IPS-20b (cell line): ENCODE results near the gene NPLOC4.
"Not testable (repeated sequence)": the region's sequence is repeated elsewhere in the genome, so short reads cannot be mapped to it uniquely, and the experiment has no call there.

Experiments used
- H3K27ac ChIP-seq: one replicate; pipeline ENCODE4 v1.5.1; 2013; ENCODE audit warnings: low read length
- H3K27me3 ChIP-seq: 2 replicates; pipeline ENCODE4 v1.6.1; 2013; ENCODE audit warnings: mild to moderate bottlenecking, low read length, inconsistent platforms; ENCODE audit not compliant: insufficient read depth
- H3K36me3 ChIP-seq: 2 replicates; pipeline ENCODE4 v1.6.1; 2013; ENCODE audit warnings: low read depth, mild to moderate bottlenecking, inconsistent platforms, low read length, moderate library complexity; ENCODE audit not compliant: insufficient read depth
- H3K4me1 ChIP-seq: 2 replicates; pipeline ENCODE4 v1.6.1; 2013; ENCODE audit warnings: mild to moderate bottlenecking, control low read depth, inconsistent platforms, low read length, moderate library complexity; ENCODE audit not compliant: insufficient read depth
- H3K4me3 ChIP-seq: 2 replicates; pipeline ENCODE4 v1.5.1; 2013; ENCODE audit warnings: mild to moderate bottlenecking, low read length, inconsistent platforms
- H3K9ac ChIP-seq: 2 replicates; pipeline ENCODE4 v1.6.1; 2013; ENCODE audit warnings: low read depth, mild to moderate bottlenecking, inconsistent platforms, low read length, moderate library complexity
- H3K9me3 ChIP-seq: 2 replicates; pipeline ENCODE4 v1.6.1; 2013; ENCODE audit warnings: mild to moderate bottlenecking, low read depth, low read length, inconsistent platforms; ENCODE audit not compliant: insufficient read depth

Gene NPLOC4

DNA sequence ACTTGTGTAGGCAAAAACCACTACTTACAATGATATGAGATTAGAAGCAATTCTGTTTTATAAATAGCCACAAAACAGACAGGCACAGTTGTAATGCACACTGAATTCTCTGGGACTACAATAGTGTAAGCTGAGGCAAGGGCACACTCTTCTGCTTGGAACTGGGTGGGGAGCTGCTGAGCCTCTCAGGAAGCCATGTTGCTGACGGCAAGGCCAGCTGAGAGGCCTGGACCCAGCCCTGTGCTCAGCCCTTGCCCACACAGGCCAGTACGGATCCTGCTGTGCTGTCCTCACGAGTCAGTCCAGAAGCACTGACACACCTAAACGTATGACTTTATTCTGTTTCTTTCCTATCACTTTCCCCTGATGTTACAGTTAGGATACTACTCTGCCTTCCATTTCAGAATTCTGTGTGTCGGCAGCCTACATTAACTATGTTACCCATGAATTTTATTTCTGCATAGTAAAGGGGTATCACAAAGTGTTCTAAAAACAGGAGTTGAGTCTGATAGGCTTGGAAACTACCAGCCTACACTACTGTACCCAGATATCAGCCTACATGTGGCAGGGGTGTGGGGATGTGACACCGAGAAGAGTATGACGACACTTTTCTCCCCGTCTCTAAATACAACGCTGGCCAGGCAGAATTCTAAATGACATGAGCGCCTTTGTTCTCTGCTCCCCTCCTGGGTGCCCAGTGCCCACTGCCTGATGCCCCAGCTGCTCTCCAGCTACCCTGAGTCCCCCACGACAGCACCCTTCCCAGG, 43.6 kb downstream of the NPLOC4 start:
- Histone ChIP-seq H3K4me1 (no peaks in the 10 kb centered on the region), H3K27ac (no peak overlapping the region), H3K36me3 (peaks cover 84% of the 10 kb centered on the region), H3K9me3 (no peaks in the 10 kb centered on the region), H3K9ac (no peak overlapping the region), H3K27me3 (no peaks in the 10 kb centered on the region), H3K4me3 (no peak overlapping the region)

DNA sequence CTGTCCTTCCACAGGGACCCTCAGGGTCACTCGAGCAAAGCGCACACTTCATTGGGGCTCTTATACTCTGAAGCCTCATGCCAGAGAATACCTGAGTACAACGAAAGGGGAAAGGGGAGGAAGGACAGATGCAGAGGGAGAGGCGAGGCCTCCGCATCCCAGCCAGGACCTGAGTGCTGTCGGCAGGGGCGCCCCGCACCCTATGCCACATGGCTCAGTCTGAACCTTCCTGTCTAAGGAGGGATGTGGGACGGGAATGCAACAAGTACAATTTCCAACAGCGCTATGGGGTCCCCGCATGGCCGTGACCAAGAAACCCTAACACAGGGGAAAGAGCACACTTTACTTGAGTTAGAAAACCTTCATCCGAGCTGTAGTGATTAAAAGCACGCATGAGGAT, 44.9 kb downstream of the NPLOC4 start:
- peaks cover 82% of the 10 kb centered on the region for H3K36me3 ChIP-seq
- no peak overlapping the region for H3K27ac ChIP-seq

DNA sequence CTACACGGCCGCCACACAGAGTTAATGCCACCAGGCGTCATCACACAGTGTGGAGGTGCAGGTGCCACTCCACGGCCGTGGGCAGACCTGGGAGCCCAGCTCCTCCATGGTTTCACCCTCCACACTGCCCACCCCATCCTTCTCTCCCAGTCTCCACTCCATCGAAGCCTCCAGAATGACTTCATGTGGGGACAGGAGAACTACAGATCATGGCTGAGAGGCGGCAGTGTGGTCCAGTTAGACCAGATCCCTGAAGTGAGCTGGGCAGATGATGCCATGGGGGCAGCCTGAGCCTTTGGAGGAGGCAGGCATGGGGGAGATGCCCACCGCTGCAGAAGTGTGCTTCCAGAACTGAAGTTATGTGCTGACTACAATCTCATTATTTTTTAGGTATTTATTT, 46.8 kb downstream of the NPLOC4 start:
- Histone ChIP-seq H3K36me3 (peaks cover 85% of the 10 kb centered on the region), H3K9me3 (no peaks in the 10 kb centered on the region)

More for the DNA sequence above, 44.9 kb downstream of the NPLOC4 start:
- H3K27me3 ChIP-seq: no peaks in the 10 kb centered on the region
- H3K4me1 ChIP-seq: no peaks in the 10 kb centered on the region
- H3K9ac ChIP-seq: no peak overlapping the region
- no peak overlapping the region for H3K4me3 ChIP-seq
- H3K9me3 ChIP-seq: no peaks in the 10 kb centered on the region

GRCh38 chr17:81589612-81590011, 47.3 kb downstream of the NPLOC4 start:
- Histone ChIP-seq H3K27me3 (no peaks in the 10 kb centered on the region), H3K4me1 (no peaks in the 10 kb centered on the region), H3K9me3 (no peaks in the 10 kb centered on the region), H3K36me3 (peaks cover 85% of the 10 kb centered on the region), H3K27ac (no peak overlapping the region), H3K4me3 (no peak overlapping the region), H3K9ac (no peak overlapping the region)

More for the DNA sequence above, 46.8 kb downstream of the NPLOC4 start:
- no peak overlapping the region for H3K27ac ChIP-seq
- H3K4me1 ChIP-seq: no peaks in the 10 kb centered on the region
- no peak overlapping the region for H3K4me3 ChIP-seq
- no peak overlapping the region for H3K9ac ChIP-seq
- H3K27me3 ChIP-seq: no peaks in the 10 kb centered on the region

- no peaks in the 10 kb centered on the region for H3K9me3 ChIP-seq
- no peak overlapping the region for H3K27ac ChIP-seq
- H3K4me3 ChIP-seq: no peak overlapping the region
- H3K27me3 ChIP-seq: no peaks in the 10 kb centered on the region
- H3K4me1 ChIP-seq: no peaks in the 10 kb centered on the region
- no peak overlapping the region for H3K9ac ChIP-seq
- peaks cover 89% of the 10 kb centered on the region for H3K36me3 ChIP-seq
Measured at GRCh38 chr17:81586096-81586495, 50.8 kb downstream of the NPLOC4 start.

GRCh38 chr17:81584771-81585170, 52.1 kb downstream of the NPLOC4 start:
- peaks cover 80% of the 10 kb centered on the region for H3K36me3 ChIP-seq
- H3K9me3 ChIP-seq, H3K27me3 ChIP-seq, H3K4me1 ChIP-seq, H3K4me3 ChIP-seq, H3K9ac ChIP-seq, H3K27ac ChIP-seq: not testable (repeated sequence)

DNA sequence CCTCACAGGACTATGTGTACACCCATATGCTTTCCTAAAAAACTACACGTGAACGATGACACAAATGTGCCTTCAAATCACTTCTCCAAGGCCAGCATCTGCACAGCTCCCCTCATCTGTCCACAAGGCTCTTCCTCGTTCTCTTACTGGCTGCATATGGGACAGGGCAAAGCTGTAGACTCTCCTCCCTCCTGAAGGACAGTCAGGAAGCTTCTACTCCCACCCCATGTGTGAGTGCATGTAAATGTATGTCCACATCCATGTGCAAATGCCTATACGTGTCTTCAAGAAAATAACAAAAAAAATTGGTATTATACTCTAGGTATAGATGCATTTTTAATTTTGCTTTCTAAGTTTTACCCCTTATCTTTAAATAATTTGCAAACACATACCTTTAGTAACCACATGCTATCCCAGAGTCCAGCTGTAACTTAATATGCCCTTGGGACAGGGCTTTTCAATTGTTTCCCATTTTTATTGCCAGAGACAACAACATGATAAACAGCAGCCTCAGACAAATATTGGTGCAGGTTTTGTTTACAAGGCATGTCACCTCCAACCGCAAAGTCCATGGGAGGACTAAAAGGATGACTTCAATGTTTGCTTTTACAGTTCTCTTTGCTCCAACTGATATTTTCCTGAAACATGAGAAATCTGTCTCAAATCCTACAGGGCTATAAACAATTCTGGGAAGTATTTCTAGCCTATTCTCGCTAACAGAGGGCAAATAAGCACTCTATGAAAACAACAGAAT, 53.1 kb downstream of the NPLOC4 start:
- Histone ChIP-seq H3K9me3 (no peaks in the 10 kb centered on the region), H3K4me1 (no peaks in the 10 kb centered on the region), H3K4me3 (no peak overlapping the region), H3K27me3 (no peaks in the 10 kb centered on the region), H3K27ac (no peak overlapping the region), H3K9ac (no peak overlapping the region), H3K36me3 (peaks cover 71% of the 10 kb centered on the region)

DNA sequence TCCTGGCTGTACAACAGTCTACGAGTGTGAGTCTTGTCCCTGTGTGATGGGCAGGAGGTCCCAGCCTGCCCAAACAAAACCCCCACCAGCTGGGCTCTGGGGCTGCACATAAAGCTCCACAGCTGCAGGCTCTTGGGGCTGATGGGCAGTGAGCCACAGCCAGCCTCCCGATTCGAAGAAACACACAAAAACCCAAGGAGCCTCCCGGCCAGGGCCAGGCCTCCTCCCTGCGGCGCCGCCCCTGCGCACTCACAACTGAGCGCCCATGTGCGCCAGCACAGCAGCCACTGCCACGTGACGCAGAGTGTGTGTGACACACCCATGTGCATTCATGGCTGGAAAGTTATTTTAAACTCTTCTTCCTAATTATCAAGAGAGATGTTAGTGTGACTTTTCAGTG, 54.2 kb downstream of the NPLOC4 start:
- H3K27ac ChIP-seq: no peak overlapping the region
- H3K27me3 ChIP-seq: no peaks in the 10 kb centered on the region
- no peak overlapping the region for H3K4me3 ChIP-seq
- H3K4me1 ChIP-seq: no peaks in the 10 kb centered on the region
- no peaks in the 10 kb centered on the region for H3K9me3 ChIP-seq
- peaks cover 66% of the 10 kb centered on the region for H3K36me3 ChIP-seq
- no peak overlapping the region for H3K9ac ChIP-seq

- H3K4me1 ChIP-seq: no peaks in the 10 kb centered on the region
Measured at GRCh38 chr17:81582341-81582740, 54.6 kb downstream of the NPLOC4 start.

DNA sequence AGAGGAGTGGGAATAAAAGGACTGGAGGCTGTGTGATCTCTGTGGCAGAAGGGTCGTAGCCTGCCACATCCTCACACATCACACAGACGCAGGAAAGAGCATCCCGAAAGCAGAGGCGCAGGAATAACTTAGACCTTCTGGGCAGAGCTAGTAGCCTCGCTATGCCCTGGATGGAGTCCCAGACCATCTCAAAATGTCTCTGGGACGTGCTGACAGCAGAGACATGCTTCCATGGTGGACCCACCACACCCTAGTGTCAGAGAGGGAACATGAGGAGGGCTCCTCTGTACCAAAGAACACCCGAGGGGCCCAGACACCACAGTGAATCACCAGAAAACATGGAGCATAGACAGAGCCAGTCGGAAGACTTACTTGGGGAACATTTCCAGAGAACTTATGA, 55.2 kb downstream of the NPLOC4 start:
- Histone ChIP-seq H3K36me3 (peaks cover 70% of the 10 kb centered on the region), H3K27ac (no peak overlapping the region), H3K4me3 (no peak overlapping the region), H3K9me3 (no peaks in the 10 kb centered on the region), H3K9ac (no peak overlapping the region), H3K4me1 (no peaks in the 10 kb centered on the region), H3K27me3 (no peaks in the 10 kb centered on the region)

More at GRCh38 chr17:81582341-81582740, 54.6 kb downstream of the NPLOC4 start:
- H3K27ac ChIP-seq: no peak overlapping the region
- H3K27me3 ChIP-seq: no peaks in the 10 kb centered on the region
- peaks cover 70% of the 10 kb centered on the region for H3K36me3 ChIP-seq
- no peak overlapping the region for H3K4me3 ChIP-seq
- H3K9ac ChIP-seq: no peak overlapping the region
- no peaks in the 10 kb centered on the region for H3K9me3 ChIP-seq

DNA sequence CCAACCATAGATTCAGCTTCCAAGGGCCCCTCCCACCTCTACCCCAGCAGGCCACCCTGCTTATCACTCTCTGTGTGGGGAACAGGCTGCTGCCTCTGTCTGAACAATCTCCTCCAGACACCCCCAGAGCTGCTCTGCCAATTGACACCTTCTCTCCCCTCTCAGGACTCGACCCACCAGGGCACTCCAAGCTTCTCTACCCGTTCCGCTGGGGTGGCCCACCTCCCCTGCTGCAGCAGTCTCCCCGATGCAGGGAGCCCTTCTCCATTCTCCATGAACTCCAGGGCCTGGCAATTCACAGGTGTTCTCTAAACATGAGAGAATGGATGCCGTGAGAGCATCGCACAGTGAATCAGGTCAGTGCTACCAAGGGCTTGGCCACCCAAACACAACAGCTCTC, 56.4 kb downstream of the NPLOC4 start:
- Histone ChIP-seq H3K36me3 (peaks cover 69% of the 10 kb centered on the region), H3K4me3 (no peak overlapping the region), H3K9ac (no peak overlapping the region), H3K27ac (no peak overlapping the region), H3K9me3 (no peaks in the 10 kb centered on the region), H3K4me1 (no peaks in the 10 kb centered on the region), H3K27me3 (no peaks in the 10 kb centered on the region)

GRCh38 chr17:81579821-81580321, 57.0 kb downstream of the NPLOC4 start:
- Histone ChIP-seq H3K36me3 (peaks cover 65% of the 10 kb centered on the region), H3K4me3 (no peak overlapping the region), H3K9me3 (no peaks in the 10 kb centered on the region), H3K9ac (no peak overlapping the region), H3K27me3 (no peaks in the 10 kb centered on the region), H3K27ac (no peak overlapping the region), H3K4me1 (no peaks in the 10 kb centered on the region)
